ENCODE data around the gene NPL.

GRCh38 chr1:182754087-182754486 is 35.5 kb upstream of the NPL start:
- TF ChIP-seq CTCF (IDR thresholded peaks at IDR 0.05) (no peak), POLR2A (IDR thresholded peaks at IDR 0.05) (no peak)
